ENCODE measurements around the gene ABLIM1. TPM values are rescaled to one million over a fixed set of nuclear protein-coding genes. Genes with fewer than 3 reads are reported as not detected.

ABLIM1 gene
- total RNA-seq, 4 donors from 2014 or later: 56.9 to 108 (median 96.1) TPM

DNA sequence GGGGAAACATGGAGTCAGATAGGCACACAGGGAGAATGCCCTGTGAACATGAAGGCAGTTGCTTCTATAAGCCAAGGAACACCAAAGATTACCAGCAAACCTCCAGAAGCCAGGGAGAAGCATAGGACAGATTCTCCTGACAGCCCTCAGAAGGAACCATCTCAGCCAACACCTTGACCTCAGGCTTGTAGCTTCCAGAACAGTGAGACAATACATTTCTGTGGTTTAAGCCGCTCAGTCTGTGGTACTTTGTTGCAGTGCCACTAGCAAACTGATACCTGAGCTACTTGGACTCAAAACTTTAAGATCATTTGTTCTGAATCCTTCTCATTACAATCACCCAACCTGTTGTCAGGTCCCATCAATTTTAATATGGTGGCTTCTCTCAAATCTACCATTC, 31.2 kb downstream of the ABLIM1 start:
- intact Hi-C loops (cut with DNase I; ENCODE audit: low total_unique reads) (no loop called here), in situ Hi-C loops (cut with MboI; ENCODE audit: low pct_ligation_motif_present in 1 of 4, low pct_unique_long_range_greater_than_20kb in 1 of 4, low sequenced_read_pairs in 3 of 4) (no loop called here)
- Histone ChIP-seq H3K4me1 (peaks cover 22 to 36% (median 26%) of the 10 kb centered on the region in 4 donors), H3K4me3 (no peak overlapping the region), H3K27ac (no peak overlapping the region), H3K36me3 (no peaks in the 10 kb centered on the region), H3K9me3 (no peaks in the 10 kb centered on the region), H3K27me3 (no peaks in the 10 kb centered on the region)
- WGBS, 2 donors (ENCODE audit: low coverage in 1 of 2): 86 to 100% methylated on average over 1 of the region's 1 CpG
- TF ChIP-seq POLR2AphosphoS5 (IDR thresholded peaks at IDR 0.05): no peak
- no peak for TF ChIP-seq EP300 (IDR thresholded peaks at IDR 0.05; ENCODE audit: low read depth)
- TF ChIP-seq, protein P1, sequence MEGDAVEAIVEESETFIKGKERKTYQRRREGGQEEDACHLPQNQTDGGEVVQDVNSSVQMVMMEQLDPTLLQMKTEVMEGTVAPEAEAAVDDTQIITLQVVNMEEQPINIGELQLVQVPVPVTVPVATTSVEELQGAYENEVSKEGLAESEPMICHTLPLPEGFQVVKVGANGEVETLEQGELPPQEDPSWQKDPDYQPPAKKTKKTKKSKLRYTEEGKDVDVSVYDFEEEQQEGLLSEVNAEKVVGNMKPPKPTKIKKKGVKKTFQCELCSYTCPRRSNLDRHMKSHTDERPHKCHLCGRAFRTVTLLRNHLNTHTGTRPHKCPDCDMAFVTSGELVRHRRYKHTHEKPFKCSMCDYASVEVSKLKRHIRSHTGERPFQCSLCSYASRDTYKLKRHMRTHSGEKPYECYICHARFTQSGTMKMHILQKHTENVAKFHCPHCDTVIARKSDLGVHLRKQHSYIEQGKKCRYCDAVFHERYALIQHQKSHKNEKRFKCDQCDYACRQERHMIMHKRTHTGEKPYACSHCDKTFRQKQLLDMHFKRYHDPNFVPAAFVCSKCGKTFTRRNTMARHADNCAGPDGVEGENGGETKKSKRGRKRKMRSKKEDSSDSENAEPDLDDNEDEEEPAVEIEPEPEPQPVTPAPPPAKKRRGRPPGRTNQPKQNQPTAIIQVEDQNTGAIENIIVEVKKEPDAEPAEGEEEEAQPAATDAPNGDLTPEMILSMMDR (IDR thresholded peaks at IDR 0.05): no peak
- TF ChIP-seq POLR2A (IDR thresholded peaks at IDR 0.05): no peak
- no peak for DNase-seq

- intact Hi-C loops (cut with DNase I; ENCODE audit: low total_unique reads): no loop called here
- Histone ChIP-seq H3K27ac (peak overlapping the region in 3 of 4 donors; percentile 30 to 68 (median 46)), H3K9me3 (no peaks in the 10 kb centered on the region), H3K4me1 (peaks cover 14 to 24% (median 17%) of the 10 kb centered on the region in 4 donors), H3K36me3 (no peaks in the 10 kb centered on the region), H3K27me3 (no peaks in the 10 kb centered on the region), H3K4me3 (no peak overlapping the region)
- TF ChIP-seq POLR2AphosphoS5 (IDR thresholded peaks at IDR 0.05) (no peak), EP300 (IDR thresholded peaks at IDR 0.05; ENCODE audit: low read depth) (no peak), POLR2A (IDR thresholded peaks at IDR 0.05) (no peak)
- TF ChIP-seq, protein P1 (IDR thresholded peaks at IDR 0.05): no peak
- WGBS, 2 donors (ENCODE audit: low coverage in 1 of 2): 75 to 76% methylated on average over 5 of the region's 5 CpGs
- in situ Hi-C loops (cut with MboI; ENCODE audit: low pct_ligation_motif_present in 1 of 4, low pct_unique_long_range_greater_than_20kb in 1 of 4, low sequenced_read_pairs in 3 of 4): no loop called here
- no peak for DNase-seq
These were observed 32.9 kb downstream of the ABLIM1 start for GRCh38 chr10:114624951-114625780.

GRCh38 chr10:114624422-114624821, 33.7 kb downstream of the ABLIM1 start:
- peaks cover 14 to 24% (median 17%) of the 10 kb centered on the region in 4 donors for H3K4me1 ChIP-seq
- 79 to 86% methylated on average over 2 of the region's 2 CpGs for WGBS, 2 donors (ENCODE audit: low coverage in 1 of 2)
- no peak overlapping the region for H3K4me3 ChIP-seq
- DNase-seq: no peak
- no peaks in the 10 kb centered on the region for H3K36me3 ChIP-seq
- TF ChIP-seq, protein P1 (IDR thresholded peaks at IDR 0.05): no peak
- no peak for TF ChIP-seq EP300 (IDR thresholded peaks at IDR 0.05; ENCODE audit: low read depth)
- no peak for TF ChIP-seq POLR2AphosphoS5 (IDR thresholded peaks at IDR 0.05)
- TF ChIP-seq POLR2A (IDR thresholded peaks at IDR 0.05): no peak
- H3K27me3 ChIP-seq: no peaks in the 10 kb centered on the region
- intact Hi-C loops (cut with DNase I; ENCODE audit: low total_unique reads) (no loop called here), in situ Hi-C loops (cut with MboI; ENCODE audit: low pct_ligation_motif_present in 1 of 4, low pct_unique_long_range_greater_than_20kb in 1 of 4, low sequenced_read_pairs in 3 of 4) (no loop called here)
- peak overlapping the region; percentile 30 to 68 (median 44) for H3K27ac ChIP-seq
- no peaks in the 10 kb centered on the region for H3K9me3 ChIP-seq

DNA sequence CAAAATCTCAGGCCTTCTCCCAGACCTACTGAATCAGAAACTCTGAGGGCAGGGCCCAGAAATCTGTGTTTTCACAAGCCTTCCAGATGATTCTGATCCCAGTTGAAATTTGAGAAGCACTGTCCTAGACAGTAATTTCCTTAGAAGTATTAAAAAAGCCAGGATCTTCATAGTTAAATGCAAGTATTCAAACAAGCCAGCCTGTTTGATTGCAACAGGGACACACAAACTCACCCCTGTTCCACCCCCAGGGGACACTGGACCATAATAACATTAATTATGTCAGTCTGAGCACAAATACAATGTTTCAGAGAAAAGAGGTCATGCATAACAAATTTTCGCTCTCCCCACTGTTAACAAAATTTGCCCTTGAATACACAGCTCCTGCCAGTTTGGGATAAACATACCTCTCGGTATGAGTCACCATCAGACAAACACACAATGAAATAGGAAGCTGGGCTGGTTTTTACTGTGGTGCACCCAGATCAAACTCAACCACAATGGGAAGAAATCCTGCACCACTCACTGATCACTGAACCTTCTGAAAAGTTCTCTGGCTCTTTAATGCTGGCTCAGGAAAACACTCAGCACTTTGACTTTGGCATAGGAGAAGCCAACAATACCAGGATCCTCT, 34.3 kb downstream of the ABLIM1 start:
- WGBS, 2 donors (ENCODE audit: low coverage in 1 of 2): 7 to 33% methylated on average over 2 of the region's 2 CpGs
- no peaks in the 10 kb centered on the region for H3K36me3 ChIP-seq
- H3K27me3 ChIP-seq: no peaks in the 10 kb centered on the region
- intact Hi-C loops (cut with DNase I; ENCODE audit: low total_unique reads) (no loop called here), in situ Hi-C loops (cut with MboI; ENCODE audit: low pct_ligation_motif_present in 1 of 4, low pct_unique_long_range_greater_than_20kb in 1 of 4, low sequenced_read_pairs in 3 of 4) (no loop called here)
- no peak overlapping the region for H3K4me3 ChIP-seq
- peak overlapping the region; percentile 30 to 68 (median 44) for H3K27ac ChIP-seq
- peaks cover 14 to 24% (median 17%) of the 10 kb centered on the region in 4 donors for H3K4me1 ChIP-seq
- TF ChIP-seq POLR2AphosphoS5 (IDR thresholded peaks at IDR 0.05) (no peak), EP300 (IDR thresholded peaks at IDR 0.05; ENCODE audit: low read depth) (no peak), POLR2A (IDR thresholded peaks at IDR 0.05) (no peak)
- TF ChIP-seq, protein P1 (IDR thresholded peaks at IDR 0.05): no peak
- no peaks in the 10 kb centered on the region for H3K9me3 ChIP-seq
- no peak for DNase-seq

Measured in transverse colon (tissue), 4 donors.